GM21786 (cell line): ENCODE measurements around the gene PAPPA2.
A peak's percentile ranks its signal among the peaks of the same experiment; 100 is the strongest.
"Not testable (repeated sequence)": the region's sequence is repeated elsewhere in the genome, so short reads cannot be mapped to it uniquely, and the experiment has no call there.

Experiments
- ATAC-seq: cut with Tn5 transposase; IDR thresholded peaks from one replicate; pipeline ENCODE4 v1.9.1; 2021; ENCODE audit not compliant: unreplicated experiment

PAPPA2 gene

DNA sequence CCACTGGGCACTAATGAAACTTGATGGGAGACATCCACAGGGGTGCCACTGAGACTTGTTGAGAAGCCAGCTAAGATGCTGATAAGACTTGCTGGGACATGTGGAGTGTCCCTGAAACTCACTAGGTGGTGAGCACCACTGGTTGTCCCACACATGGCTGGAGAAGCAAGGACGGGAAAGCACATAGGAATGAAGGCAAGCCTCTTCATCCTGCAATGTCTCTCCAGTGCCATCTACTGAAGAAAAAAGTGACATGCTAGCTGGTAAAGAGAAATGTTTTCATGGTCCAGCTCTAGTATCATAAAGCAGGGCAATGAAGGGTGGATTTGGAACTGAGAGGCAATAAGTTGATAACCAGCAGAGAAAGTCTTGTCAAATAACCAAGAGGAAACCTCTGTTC lies 283.0 kb downstream of the PAPPA2 start:
- no peak for ATAC-seq

DNA sequence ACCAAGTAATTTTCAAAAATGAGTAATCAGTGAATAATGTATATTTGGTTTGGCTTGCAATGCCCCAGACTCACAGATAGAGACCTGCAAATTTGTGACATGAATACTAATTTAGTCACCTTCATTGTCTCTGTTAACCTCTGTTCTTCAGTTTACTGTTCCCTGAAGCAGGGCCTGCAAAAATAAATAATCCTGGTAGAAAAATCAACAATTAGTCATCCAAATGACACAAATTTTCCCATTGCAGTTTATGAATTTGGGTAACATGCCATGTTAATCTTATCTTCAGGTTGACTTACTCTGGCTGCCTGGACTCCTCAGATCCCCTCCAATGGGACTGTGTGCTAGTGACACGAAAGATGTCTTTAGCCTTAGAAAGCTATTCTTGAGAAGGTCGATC lies 289.5 kb downstream of the PAPPA2 start:
- no peak for ATAC-seq

DNA sequence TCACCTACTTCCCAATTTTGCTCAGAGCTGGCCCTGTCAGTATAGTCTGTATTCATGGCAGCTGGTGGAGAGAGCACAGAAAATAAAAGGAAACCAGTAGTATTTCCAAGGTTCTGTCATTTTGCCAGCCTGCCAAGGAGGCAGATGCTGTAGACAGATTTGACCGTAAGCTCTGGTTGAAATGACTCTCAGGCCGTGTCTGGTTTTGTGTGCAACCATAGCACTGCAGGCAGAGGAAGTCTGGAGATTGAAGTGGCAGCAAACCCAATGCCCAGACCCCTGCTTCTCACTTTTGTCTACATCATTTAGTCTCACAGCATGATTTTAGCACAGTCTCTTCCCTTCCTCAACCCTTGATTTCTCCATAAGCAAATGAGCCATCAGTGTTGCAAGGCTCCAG lies 291.7 kb downstream of the PAPPA2 start:
- no peak for ATAC-seq

DNA sequence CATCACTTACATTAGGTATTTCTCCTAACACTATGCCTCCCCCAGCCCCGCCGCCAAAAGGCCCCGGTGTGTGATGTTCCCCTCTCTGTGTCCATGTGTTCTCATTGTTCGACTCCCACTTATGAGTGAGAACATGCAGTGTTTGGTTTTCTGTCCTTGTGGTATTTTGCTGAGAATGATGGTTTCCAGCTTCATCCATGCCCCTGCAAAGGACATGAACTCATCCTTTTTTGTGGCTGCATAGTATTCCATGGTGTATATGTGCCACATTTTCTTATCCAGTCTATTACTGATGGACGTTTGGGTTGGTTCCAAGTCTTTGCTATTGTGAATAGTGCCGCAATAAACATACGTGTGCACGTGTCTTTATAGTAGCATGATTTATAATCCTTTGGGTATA lies 293.8 kb downstream of the PAPPA2 start:
- ATAC-seq, result not testable (repeated sequence)

DNA sequence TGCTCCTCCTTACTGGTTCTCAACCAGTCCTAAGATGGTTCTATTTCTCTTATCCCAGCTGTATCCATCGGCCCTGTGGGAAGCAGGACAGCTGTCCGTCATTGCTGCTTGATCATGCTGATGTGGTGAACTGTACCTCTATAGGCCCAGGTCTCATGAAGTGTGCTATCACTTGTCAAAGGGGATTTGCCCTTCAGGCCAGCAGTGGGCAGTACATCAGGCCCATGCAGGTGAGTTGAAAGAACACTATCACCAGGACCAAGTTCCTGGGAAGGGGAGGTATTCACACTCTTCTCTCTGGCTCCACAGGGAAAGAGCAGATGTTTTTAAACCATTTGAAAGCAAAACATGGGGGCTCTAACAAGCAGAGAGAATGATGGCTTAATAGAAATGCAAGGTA lies 302.6 kb downstream of the PAPPA2 start:
- no peak for ATAC-seq

DNA sequence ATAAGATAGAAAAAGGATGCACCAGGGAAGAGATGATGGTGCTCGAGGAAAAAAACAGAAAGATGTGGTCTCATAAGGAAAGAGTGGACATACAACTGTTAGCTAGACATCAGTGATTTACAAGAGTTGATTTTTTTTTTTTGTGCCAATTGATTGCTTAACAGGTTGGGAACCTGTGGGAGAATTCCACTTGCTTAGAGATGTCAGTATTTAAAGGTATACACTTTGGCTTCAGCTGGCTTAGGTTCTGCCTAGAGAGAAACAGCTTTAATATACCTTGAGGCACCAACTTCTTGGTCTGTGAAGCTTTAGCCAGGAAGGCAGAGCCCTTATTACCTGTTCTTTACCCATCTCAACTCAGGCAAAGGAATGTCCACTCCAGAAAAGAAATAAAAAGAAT lies 303.8 kb downstream of the PAPPA2 start:
- ATAC-seq, result no peak

DNA sequence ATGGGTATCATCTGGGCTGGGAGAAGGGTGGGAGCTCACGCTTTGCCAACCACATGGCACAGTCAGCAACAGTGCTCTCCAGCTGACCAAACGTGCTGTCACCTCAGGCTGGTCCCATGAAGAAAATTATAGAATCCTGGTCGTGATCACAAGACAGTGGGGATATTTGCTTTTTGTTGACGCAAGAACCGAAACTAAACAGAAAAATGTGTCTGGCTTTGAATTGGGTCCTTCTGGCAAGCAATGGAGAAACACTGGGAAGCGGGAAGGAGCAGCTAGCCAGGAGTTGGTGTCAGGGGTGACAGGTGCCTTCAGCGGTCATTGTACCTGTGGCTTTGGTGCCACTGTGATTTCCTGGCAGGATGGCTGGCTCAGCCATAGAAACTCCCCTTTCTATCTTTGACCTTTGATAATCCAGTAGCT lies 304.8 kb downstream of the PAPPA2 start:
- ATAC-seq, result no peak

DNA sequence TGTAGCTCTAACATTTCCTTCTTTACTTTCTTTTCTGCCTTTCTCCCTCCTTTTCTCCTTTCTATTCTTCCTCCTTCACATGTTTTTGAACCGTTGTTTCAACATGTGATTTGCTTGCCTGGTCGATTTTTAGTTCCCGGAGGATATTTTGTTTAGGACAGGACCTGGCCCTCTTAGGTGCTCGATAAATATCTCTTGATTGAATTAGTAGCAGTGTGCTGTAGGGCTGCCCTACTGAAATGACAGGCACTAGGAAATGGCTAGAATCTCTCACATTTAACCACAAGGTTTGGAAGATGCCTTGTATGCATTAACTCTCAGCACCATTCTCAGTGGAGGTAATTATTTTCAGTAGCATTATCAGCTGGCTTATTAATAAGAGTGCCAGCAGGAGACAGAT lies 305.6 kb downstream of the PAPPA2 start:
- ATAC-seq, result no peak

DNA sequence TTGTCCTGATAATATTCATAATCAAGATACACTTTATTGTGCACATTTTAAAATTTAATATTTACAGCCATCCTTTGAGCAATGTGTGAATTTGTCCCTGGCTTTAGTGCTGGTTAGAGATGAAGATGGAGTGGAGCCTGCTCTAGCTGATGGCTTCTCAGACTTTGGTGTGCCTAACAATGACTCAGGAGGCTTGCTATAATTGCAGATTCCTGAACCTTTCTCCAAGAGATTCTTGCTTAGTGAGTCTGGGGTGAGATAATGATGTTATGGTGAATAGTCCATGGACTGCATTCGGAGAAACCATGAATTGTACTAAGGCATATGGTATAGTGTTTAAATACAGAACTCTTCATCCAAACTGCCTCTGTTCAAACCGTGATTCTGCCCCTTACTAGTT lies 307.1 kb downstream of the PAPPA2 start:
- no peak for ATAC-seq

DNA sequence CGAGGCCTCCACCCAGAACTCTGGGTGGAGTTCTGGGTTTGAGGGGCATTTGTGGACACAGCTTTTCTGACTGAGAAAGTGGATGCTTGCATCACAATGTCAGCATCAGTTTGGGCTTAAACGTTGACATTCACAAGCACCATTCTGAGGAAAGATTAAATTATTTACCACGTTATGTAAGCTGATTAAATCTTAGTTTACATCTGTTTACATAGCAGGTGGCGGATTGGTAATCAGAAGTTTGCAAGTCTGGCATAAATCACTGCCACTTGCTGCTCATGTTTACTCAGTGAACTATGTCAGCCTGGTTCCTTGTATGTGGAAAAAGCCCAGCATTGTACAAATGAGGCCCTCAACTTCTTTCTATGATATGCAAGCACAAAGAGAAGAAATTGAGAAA lies 310.1 kb downstream of the PAPPA2 start:
- ATAC-seq, result no peak

DNA sequence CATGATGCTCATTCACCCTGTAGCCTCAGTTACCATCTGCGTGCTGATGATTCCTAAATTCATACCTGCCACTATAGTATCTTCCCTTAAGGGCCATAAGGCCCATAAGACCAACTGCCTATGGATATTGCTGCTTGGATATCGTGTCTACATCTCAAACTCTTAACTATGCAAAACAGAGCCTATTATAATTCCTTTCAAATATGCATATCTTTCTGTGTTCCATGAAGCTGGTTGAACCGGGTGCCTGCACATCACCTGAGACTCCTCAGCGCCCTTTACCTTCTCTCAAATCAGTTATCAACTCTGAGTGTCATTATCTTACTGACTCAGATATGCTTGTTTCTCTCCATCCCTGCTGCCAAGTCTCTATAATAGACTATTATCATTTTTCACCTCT lies 311.2 kb downstream of the PAPPA2 start:
- ATAC-seq, result no peak

DNA sequence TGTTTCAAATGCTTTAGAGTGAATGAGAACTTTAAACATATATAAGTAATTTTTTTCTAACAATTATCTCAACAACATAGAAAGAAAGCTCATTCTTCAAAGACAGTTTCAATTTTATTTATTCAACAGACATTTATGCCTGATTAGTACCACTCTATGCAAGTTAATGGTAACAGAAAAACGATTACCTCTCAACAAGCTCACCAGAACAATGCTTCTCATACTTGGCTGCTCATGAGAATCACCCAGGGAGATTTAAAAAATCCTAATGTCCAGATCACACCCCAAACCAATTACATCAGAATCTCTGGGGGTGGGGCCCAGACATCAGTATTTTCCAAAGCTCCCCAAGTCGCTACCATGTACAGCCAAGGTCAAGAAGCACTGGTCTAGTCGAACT lies 312.4 kb downstream of the PAPPA2 start:
- no peak for ATAC-seq

DNA sequence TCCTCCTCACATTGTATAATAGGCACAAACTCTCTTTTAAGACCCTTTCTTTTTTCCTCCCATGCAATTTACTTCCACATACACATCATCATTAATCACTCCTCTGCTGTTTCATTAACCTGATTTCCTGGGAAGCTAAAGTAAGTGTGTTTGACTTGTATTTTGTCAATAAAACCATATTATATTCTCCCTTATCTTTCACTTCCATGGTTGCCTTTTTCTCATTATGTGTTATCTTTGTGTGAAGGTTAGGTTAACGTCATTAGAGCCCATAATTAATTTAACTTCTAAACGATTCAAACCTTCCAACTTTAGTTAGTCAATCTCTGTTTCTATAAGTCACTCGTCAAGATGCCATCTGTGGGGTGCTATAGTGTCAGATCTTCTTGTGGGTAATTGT lies 313.0 kb downstream of the PAPPA2 start:
- ATAC-seq, result no peak

DNA sequence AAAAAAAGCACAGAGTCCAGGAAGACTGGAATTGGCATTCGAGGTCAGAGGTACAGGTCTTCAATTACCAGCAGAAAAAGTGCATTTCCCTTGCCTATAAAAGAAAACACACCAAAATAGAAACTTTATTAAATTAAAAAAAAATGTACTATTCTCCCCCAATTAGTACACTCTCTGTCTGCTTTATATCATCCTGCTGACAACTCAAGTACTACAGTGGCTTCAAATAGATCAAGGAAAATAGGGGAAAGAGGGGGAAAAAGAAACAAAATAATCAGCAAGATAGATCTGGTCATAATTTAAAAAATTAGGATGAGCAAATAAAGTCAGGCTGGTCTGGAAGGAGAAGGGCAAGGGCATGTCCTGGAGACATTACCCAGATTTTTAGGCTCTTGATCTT lies 315.1 kb downstream of the PAPPA2 start:
- no peak for ATAC-seq

DNA sequence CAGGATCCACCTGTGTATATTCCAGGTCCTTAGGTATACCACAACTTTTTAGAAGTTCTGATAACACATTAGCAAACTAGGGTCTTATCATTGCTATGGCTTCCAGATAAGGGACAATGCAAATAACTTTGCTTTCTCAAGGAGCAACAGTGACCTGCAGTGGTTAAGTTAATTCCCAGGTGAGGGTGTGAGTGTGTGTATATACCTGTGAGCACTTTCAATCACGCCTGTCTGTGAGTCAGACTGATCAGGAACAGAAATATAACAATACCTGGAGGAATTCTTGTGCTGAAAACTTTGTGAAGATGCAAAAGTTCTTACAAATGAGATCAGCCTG lies 317.0 kb downstream of the PAPPA2 start:
- no peak for ATAC-seq

DNA sequence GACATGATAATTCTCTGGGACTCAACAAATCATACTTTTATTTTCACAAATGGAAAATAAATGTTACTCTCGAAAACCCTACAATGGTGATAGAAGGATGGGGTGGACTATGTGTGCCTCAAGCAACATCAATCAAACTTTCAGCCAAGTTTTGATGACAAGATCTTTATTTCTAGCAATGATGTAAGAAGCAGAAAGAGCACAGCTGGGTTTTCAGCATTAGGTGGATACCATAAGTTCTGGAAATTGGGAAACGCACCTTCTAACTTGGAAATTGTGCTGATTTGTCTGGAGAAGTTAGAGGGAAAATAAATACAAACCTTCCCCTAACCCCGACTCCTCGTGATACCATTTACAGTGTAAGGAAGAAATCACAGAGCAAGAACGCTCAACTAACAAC lies 320.3 kb downstream of the PAPPA2 start:
- no peak for ATAC-seq

DNA sequence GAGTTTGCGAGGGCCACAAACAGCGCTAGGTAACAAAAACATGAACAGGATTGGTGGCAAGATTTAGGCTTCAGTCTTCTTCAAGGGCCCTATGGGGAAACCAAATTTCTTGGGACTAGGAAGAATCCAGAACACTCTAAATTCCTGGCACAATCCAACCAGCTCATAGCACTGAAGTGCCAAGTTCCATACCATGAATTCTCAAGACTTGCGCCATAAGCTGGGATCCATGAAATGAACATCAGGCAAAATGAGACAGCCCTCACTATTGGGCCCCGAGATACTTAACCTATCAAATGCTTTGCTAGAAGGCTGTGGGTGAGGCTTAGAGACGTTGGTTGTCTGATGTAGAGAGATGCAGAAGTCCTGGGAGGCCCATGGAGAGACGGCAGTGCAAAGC lies 322.1 kb downstream of the PAPPA2 start:
- ATAC-seq, result no peak

DNA sequence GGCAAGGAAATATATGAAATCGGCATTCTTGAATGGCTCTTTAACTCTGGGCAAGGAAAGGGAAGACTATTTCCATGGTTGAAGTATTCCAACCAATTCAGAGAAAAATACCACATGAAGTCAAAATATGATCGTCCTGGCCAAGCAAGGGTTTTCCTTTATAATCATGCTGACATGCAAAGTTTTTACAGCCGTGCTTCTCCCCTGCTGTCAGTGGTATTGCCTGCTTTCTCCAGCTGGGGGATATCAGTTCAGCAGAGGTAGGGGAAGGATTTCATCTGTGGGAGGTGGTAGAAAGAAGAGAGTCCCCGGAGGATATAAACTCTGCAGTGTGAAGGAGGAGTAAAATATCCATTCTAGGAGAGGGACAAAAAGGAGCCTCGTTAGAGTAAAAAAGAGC lies 322.8 kb downstream of the PAPPA2 start:
- no peak for ATAC-seq

DNA sequence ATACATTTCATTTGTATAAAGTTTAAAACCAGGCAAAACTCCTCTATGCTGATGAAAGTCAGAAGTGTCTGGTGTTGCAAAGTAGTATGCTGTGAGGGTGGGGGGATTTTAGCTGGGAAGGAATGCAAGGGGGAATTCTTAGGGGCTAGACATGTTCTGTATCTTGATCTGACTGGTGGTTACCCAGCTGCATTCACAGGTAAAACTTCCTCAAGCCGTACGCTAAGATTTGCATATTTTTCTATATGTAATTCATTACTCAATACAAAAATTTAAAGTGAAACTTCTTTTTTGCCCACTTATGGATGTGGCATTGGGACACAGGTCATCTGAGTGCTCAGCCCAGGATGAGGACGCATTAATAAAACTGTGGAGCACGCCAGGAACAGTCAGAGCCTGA lies 323.3 kb downstream of the PAPPA2 start:
- peak; percentile 47 for ATAC-seq

DNA sequence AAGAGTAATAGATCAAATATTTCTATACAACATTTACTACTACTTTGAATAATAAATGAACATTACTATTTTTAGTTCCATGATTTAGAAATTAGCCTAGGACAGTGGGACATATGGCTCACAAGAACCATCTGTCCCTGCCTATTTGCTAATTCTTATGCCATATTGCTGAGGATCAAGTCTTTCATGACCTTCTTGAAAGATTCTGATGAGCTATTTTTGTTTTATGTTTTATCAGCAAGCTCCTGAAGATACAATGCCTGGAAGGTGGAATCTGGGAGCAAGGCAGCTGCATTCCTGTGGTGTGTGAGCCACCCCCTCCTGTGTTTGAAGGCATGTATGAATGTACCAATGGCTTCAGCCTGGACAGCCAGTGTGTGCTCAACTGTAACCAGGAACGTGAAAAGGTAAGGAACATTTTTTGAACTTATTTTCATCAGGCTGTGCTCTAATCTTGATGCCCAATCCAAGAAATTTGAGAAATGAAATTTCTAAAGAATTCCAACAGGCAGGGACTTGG lies 326.7 kb downstream of the PAPPA2 start:
- ATAC-seq, result no peak

DNA sequence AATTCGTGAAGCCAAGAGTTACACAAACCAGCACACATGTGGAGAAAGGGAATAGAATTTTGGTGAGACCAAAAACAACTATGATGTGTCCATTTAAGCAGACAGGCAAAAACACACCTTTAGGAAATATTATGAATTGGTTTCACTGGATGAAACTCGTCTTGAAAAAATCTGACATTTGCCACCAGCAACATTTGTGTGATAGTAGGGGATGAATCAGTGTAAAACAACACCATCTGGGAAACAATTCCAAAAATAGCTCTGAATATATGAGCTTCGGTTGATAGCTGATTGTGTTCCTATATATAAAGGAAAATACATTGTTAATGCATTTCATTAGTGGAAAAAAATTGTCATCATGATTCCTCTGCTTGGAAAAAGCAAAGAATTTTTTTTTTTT lies 327.8 kb downstream of the PAPPA2 start:
- ATAC-seq, result no peak

DNA sequence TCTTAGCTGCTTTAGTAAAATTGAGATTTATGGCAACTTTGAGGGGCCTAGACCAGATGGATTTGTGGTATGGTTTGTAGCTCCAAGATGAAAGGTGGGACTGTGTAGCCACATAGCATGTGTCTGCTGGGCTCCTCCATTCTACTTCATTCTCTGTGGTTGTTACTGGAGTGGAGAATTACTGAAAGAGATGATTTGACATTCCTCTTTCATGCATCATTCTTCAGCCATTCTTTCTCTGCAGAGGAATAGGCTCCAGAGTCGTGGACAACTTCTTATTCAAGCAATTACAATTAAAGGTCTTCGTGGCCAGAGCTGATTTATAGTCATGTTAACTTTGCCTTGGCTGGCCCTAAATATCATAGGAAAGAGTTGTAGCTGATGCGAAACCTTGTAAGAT lies 328.9 kb downstream of the PAPPA2 start:
- ATAC-seq, result no peak

DNA sequence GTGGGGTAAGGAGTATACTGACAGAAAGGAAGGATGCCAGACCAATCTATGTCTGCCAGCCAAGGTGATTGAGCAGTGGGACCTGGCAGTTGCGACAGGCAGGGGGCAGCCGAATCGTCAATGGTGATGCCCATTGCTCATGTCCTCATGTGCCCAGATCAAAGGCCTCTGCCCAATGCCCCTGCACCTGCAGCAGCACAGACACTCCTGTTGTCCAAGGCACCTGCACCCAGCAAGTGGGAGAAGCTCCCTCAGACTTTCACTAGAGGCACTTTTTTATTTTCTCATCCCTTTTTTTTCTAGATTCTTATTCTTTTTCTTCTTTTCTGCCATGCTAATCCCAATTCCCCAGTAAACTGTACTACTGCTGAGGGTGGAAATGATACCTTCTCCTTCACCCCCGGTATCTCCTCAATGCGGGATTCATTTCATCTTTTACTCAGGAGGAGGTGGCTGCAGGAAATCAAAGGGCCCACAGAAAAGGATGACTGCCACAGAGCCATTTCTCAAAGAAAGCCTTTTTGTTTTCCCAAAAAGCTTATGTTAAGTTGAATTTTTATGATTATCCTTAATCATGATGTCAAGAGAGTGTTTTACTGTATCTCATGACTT lies 332.0 kb downstream of the PAPPA2 start:
- no peak for ATAC-seq

DNA sequence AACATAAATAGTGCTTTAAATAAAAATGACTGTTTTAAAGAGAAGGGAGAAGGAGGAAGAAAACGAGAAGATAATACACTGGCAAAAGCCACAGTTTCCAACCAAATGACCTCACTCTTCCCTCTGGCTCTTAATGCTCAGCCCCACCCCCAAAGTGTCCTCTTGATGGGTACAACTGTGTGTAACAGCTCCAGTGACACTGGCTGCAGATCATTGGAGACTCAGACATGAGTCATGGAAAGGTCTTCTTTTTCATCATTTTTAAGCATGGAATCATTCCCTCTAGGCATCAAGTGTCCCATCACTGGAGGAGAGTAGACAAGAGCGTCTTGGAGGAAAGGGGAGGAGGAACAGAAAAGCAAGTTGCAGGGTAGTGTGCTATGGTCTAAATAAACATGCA lies 333.0 kb downstream of the PAPPA2 start:
- ATAC-seq, result no peak
